CD1c-positive myeloid dendritic cell (primary cell): ENCODE results near the gene SEPHS1.
"Not testable (repeated sequence)": the region's sequence is repeated elsewhere in the genome, so short reads cannot be mapped to it uniquely, and the experiment has no call there.

Experiments used
- DNase-seq: peaks from one replicate; pipeline ENCODE4 v3.0.0-alpha.2; 2016; ENCODE audit errors: extremely low spot score

Gene SEPHS1

GRCh38 chr10:13284050-13284449, 64.0 kb downstream of the SEPHS1 start:
- DNase-seq = no peak

GRCh38 chr10:13282348-13282747, 65.7 kb downstream of the SEPHS1 start:
- DNase-seq = not testable (repeated sequence)

GRCh38 chr10:13276749-13277365, 71.2 kb downstream of the SEPHS1 start:
- no peak for DNase-seq

GRCh38 chr10:13276146-13276545, 71.9 kb downstream of the SEPHS1 start:
- not testable (repeated sequence) for DNase-seq

GRCh38 chr10:13272164-13272571, 75.9 kb downstream of the SEPHS1 start:
- DNase-seq = no peak

- DNase-seq = peak; percentile 17
Measured at GRCh38 chr10:13271552-13272163, 76.4 kb downstream of the SEPHS1 start.

GRCh38 chr10:13270877-13271551, 77.1 kb downstream of the SEPHS1 start:
- no peak for DNase-seq

GRCh38 chr10:13268841-13269240, 79.3 kb downstream of the SEPHS1 start:
- DNase-seq = no peak

GRCh38 chr10:13268310-13268709, 79.8 kb downstream of the SEPHS1 start:
- DNase-seq = no peak
